ACHN (cell line): ENCODE measurements around the gene TBC1D1.
"Not testable (repeated sequence)": the region's sequence is repeated elsewhere in the genome, so short reads cannot be mapped to it uniquely, and the experiment has no call there.

Experiments
- DNase-seq: peaks from one replicate; pipeline ENCODE4 v3.0.0-alpha.2; 2015
- in situ Hi-C: cut with HindIII; loops from 2 replicates; pipeline ENCODE4 v1.10.0; 2017; ENCODE audit warnings: low sequenced_read_pairs, low pct_ligation_motif_present, low pct_unique_long_range_greater_than_20kb

The TBC1D1 gene

DNA sequence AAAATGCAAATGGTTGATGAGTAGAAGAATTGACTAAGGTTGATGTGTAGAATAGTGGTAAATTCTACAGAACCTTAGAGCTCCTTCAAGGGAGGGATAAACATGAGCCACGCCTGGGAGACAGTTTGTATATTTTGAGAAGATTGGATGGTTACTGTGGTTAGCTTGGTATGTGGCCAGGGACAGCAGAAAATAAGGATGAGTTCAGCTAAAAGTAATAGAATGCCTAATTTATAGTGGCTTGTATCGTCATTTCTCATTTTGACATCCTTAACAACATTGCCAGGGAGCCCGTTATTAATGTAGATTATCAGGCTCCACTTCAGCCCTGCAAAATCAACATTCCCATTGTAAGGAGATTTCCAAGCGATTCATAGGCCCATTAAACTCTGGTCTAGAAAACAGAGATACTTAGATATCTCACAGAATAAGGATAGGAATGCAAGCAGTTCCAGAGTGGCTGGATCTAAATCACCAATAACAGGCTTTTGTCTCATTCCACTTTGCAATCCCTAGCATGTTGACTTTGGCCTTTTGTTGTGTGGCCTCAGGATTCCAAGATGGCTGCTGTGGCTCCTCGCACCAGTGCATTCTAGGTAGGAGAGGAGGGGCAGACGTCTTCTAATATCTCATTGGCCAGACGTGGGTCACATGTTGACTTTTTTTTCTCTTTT is 62.9 kb downstream of the TBC1D1 start:
- DNase-seq, result no peak
- in situ Hi-C loops, result no loop called here

DNA sequence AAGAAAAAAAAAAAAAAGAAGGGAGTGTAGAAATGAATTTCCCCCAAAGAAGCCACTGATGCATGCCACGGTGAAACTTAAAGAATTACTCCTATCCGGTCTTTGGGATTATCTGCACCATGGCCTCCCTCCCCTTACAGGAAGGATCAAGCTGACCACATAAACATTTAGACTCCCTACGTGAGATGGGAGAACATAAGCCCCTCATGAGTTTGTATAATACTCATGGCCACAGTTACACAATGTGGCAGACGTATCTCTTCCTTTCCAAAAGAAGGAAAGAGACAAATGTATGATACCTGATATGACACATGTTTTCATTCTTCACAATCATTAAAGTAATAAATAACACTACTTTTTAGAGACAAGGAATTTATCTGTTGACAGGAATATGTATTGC is 66.1 kb downstream of the TBC1D1 start:
- DNase-seq, result no peak
- in situ Hi-C loops, result no loop called here

DNA sequence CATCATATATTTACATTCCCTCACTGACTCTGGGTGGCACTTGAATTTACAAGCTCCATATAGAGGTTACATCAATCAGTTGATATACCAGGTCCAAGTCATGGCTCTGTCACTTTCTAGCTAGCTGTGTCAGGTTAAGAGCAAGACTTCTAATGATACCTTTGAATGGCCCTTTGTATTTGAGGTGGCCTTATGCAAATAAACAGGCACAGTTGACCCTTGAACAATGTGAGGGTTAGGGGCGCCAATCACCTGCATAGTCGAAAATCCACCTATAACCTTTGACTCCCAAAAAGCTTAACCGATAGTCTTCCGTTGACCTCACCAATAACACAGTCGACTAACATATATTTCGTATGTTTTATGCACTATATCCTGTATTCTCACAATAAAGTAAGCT is 68.0 kb downstream of the TBC1D1 start:
- DNase-seq, result no peak
- in situ Hi-C loops, result no loop called here

DNA sequence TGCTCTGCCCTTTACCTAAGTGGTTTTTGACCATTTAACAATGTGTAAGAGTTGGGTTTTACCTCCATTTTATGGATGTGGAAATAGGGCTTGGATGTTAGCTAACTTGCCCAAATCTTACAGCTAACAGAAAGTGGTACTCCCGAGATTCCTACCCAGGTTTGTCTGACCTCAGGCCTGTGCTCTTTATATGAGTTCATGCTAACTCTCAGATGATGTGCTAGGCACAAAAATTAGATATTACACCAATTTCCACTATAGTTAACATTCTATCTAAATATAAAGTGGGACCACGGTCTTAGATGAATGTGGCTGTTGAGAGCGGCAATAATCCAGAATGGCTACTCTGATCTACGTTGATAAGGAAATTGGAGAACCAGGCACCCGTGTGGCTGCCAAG is 69.2 kb downstream of the TBC1D1 start, which contains the start of gene PTTG2:
TSS of gene PTTG2 (plus strand) at position 301 of the 400 bp plus-strand sequence. CDS start at position 338, 37 bp downstream.
- in situ Hi-C loops, result no loop called here
- no peak for DNase-seq

DNA sequence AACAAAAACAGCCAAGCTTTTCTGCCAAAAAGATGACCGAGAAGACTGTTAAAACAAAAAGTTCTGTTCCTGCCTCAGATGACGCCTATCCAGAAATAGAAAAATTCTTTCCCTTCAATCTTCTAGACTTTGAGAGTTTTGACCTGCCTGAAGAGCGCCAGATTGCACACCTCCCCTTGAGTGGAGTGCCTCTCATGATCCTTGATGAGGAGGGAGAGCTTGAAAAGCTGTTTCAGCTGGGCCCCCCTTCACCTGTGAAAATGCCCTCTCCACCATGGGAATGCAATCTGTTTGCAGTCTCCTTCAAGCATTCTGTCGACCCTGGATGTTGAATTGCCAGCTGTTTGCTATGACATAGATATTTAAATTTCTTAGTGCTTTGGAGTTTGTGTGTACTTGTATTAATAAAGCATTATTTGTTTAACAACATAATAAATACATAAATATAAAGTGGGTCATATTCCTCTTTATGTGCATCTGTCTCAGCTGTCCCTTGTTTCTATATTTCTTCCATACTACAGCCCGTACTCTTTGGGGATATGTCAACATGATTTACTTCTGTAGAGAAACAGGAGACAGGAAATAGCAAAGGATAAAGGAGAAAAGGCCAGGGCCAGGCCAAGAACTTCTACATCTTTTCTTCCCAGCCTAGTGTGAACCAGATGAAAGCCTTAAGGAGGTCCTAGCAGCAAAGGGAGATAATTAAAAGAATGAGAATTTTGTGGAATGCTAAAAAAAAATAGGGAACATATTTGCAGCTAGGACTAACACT is 70.0 kb downstream of the TBC1D1 start:
- in situ Hi-C loops, result no loop called here

DNA sequence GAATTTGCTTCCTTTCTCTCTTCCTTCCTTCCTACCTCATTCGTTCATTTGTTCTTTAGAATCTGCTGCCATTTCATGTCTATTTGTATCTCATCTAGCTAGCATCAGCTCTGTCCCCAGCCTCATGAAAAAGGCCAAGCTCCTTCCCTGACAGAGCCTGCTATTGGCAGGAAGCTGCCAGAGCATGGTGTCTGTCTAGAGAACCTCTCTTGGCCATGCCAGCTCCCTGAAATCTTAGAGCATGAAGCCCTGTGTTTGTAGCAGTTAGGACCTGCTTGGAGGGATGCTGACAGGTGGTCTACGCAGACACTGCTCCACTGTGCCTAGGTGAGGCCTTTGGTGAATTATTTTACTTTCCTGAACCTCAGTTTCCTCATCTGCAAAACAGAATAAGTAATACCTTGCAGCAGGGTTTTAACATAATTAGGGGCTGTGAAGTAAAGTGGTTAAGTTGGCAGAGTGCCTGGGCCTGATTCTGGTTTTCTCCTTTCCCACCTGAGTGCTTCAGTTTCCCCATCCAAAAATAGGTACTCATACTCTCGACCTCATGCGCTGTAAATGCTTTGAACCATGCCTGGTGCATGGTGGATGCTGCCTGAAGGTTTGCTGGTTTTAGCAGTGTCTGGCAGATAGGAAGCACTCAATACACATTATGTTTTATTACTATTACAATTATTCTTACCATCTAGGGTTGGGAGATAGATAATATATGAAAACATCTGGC is 74.0 kb downstream of the TBC1D1 start:
- in situ Hi-C loops, result no loop called here
- no peak for DNase-seq

More for the DNA sequence above, 70.0 kb downstream of the TBC1D1 start:
- DNase-seq, result no peak

DNA sequence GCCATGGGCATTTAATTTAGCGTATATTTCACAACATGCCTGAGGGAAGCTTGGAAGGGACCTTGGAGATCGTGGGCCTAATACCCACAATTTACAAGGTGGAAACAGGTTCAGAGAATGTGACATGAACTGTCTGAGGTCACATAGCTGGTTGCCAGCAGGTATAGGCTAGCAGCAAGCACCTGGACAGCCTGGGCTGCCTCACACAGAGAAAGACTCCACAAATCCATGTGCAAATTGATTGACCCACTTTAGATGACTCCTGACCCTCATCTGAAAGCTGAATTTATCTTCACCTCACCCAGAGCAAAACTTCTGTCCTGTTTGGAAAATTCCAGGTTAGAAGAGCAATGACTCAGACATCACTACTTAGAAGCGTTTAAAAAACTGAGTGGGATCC is 75.2 kb downstream of the TBC1D1 start:
- DNase-seq, result no peak
- in situ Hi-C loops, result no loop called here

DNA sequence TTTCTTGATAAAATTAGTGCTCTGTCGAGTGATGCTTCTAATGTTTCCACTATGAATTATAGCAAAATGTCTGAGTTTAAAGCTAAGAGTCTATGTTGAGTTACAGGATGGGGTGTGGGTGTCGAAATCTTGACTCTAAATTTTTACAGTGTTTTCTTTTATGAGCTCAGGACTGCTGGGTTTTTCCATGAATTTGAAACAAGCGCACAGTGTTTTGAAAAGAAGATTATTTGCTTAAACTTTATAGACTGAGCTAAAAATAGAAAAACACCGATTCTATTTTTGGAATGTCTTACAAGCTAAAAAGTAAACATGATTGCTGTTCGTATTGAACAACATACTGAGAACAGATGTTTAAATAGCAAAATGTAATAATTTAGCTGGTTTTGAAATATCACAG is 76.9 kb downstream of the TBC1D1 start:
- DNase-seq, result no peak
- in situ Hi-C loops, result no loop called here

DNA sequence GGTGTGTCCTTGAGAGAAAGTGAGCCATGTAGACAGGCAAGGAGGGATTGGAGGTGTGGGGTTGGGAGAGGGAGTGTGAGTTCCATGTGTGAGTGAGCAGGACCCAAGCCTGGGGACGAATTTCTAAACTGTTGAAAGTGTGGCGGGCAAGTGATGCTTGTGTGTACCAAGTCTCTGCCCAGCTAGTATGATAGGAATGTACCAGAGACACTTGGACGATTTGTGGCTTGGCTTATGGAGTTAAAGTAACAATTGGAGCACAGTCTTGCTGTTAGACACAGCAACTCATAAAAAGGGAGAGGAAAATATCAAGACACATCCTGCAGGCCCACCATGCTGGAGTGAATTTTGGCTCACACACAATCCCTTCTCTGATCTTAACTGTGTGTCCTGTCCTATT is 77.9 kb downstream of the TBC1D1 start:
- in situ Hi-C loops, result no loop called here
- DNase-seq, result no peak

DNA sequence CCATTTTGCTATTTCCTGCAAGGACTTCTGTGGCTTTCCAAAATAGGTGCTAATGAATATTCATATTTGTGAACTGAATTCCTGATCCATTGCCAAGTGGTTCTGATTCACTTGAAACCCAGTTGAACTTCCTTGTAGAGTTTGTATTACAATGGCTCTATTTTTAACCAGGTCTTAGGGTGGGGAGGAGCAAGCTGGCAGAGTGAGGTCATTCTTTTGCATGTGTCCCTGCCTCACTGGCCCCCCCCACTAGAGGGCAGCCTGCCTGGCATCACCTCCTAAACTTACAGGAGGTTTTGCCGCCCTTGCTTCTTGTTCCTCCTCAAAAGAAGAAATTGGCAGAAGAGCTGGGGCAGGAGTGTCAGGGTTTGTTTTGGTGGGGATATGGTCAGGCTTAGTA is 79.8 kb downstream of the TBC1D1 start:
- DNase-seq, result peak; percentile 37
- in situ Hi-C loops, result no loop called here

DNA sequence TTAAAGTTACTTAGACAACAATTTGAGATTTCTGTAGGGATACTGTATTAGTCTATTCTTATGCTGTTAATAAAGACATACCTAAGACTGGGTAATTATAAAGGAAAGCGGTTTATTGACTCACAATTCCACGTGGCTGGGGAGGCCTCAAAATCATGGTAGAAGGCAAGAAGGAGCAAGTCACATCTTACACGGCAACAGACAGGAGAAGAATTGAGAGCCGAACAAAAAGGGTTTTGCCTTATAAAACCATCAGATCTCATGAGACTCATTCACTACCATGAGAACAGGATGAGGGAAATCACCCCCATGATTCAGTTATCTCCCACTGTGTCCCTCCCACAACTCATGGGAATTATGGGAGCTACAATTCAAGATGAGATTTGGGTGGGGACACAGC is 80.3 kb downstream of the TBC1D1 start:
- in situ Hi-C loops, result no loop called here
- DNase-seq, result no peak

DNA sequence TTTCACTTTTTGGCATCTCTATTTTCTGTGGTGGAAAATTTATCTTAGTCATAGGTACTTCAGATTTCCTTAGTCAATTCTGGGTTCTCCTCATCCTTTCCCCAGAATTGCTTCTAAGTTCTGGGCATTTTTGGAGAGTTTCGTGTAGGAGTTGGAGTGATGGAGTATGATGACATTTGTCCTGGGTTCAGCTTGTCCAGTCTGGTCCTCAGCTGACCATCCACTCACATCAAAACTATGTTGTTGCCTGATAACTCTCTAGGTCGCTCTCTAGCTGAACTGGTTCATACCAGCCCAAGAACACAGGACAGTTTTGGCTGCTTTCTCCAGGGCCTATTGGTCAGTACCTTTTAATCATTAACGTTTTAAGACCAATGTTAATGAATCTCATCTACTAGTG is 82.6 kb downstream of the TBC1D1 start:
- DNase-seq, result no peak
- in situ Hi-C loops, result no loop called here

DNA sequence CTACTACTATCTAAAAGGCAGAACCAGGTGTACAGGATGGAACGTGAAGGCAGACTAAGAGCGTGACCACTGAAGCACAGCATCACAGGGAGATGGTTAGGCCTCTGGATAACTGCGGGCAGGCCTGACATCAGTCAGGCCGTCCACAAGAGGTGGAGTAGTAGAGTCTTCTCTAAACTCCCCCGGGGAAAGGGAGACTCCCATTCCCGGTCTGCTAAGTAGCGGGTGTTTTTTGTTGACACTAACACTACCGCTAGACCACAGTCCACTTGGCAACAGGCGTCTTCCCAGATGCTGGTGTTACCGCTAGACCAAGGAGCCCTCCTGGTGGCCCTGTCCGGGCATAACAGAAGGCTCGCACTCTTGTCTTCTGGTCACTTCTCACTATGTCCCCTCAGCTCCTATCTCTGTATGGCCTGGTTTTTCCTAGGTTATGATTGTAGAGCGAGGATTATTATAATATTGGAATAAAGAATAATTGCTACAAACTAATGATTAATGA is 84.5 kb downstream of the TBC1D1 start:
- DNase-seq, in situ Hi-C loops: not testable (repeated sequence)

DNA sequence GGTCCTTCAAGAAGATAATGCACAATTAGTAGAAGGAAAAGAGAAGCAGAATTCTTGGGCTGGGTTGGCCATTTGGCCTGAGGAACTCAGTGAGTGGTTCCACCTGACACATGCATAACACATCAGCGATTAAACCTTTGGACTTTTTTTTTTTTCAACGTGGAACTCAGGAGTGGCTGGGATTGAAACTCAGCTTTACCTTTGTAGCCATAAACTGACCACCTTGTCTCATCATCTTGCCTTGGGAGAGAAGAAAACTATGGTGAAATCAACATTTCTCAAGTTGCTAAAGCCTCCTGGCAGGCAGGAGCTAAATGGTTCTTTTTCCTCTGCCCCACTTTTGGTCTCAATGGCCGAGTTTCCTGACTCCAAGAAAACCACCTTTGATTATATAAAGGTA is 85.6 kb downstream of the TBC1D1 start:
- in situ Hi-C loops, result no loop called here
- DNase-seq, result peak; percentile 10

DNA sequence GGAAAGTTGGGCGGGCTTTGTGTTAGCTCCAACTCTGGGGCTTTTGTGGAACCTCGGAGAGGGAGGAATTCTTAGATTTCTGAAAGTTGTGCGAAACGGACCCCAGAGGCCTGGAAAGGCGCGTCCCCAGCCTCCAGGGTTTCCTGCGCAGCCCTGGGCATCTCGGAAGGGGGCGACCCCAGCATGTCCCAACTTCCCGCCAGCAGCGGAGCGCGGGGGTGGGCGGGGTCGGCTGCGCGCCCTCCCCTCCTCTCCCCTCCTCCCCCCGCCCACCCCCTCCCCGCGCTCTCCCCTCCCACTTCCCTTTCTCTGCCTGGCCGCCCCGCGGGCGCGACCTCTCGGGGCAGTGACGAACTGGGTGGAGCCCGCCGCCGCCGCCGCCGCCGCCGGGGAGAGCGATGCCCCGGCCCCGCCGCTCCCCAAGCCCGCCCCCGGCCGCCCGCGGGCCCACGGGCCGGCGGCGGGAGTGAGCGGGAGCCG is 86.1 kb downstream of the TBC1D1 start:
- peak; percentile 81 for DNase-seq

DNA sequence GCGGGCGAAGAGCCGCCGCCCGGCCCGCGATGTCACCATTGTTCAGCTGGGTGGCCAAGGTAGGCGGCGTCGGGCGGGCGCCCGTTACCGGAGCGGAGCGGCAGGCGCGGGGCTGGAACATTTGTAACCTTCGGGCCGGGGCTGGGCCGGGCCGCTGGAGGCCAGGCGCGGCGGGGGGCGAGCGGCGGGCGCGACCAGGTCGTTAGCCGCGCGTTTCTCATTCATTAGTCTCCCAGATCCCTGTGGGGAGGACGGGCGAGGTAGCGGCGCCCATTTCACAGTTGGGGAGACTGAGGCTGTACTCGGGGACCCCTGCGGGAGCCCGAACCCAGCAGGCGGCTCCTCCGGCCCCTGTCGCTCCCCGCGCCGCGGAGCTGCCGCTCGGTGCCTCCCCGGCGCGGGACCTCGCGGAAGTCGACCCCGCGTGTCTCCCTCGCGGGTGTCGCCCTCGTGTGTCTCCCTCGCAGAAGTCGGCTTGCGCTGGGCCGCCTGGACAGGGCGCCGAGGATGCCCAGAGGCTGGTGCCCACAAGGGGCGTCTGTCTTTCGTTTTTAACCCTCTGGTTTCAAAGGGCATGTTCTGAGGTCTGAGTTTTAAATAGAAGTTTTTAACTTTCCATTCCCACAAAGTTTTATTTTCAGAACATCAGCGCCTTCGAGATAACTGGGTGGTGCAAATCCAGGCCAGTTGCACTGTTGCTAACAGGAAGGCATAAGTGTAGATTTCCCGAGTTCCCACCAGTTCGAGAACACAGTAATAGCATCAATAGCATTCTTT is 86.8 kb downstream of the TBC1D1 start:
- peak; percentile 70 for DNase-seq
- in situ Hi-C loops, result no loop called here

More for the DNA sequence above, 86.1 kb downstream of the TBC1D1 start:
- in situ Hi-C loops, result no loop called here

DNA sequence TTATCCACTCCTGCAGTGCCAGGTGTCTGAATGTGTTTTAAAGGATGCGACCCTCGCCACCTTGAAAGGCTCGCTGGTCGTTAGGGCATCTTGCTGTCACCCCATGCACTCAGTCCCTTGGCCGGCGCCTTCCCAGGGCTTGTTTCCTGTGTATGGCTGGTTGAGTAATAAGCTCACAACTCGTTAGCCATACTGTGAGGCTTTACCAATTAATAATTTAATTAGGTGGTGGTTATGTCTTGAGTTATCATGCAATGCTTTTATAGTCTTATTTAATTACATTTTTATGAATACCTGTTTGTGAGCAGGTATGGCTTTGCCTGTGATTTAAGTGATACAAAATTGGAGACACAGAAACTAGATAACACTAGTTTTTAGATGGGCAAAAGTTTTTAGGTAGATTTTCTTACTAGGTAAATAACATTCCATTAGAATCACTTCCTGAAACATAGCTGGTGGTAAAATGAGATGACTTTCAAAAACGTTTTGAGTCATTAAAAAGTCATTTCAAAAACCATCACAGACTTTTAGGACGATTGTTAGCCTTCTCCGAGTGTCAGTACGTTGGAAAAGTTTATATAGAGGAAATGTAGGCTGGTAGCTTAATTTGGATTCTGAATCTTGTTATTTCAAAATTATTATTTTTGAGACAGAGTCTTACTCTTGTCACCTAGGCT is 87.5 kb downstream of the TBC1D1 start:
- in situ Hi-C loops, result no loop called here
- peak; percentile 39 for DNase-seq

DNA sequence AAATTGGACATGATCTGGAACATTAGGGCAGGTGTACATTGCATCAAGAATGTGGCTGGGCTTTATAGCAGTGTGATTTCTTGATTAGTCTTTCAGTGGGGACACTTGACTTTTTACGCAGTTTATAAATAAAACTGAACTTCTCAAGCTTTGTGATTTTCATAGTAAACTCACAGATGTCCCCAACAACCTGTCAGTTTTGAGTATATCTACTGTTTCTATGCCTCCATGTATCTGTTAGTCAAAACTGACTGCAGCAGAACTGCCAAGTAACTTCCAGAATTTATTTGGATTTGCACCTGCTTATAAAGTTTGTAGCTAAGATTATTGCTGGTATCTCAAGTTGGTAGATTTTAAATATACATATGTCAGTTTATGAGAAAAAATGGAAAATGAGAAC is 89.4 kb downstream of the TBC1D1 start:
- DNase-seq, result no peak
- in situ Hi-C loops, result no loop called here
